Activated CD8-positive, alpha-beta memory T cell treated with anti-CD3 and anti-CD28 coated beads, Interleukin-2, amount 50 U/mL, for 48 hours (primary cell): ENCODE results near the gene CARS1.

Source experiments
- DNase-seq: peaks from one replicate; pipeline ENCODE4 v3.0.0-alpha.2; 2020

The CARS1 gene

DNA sequence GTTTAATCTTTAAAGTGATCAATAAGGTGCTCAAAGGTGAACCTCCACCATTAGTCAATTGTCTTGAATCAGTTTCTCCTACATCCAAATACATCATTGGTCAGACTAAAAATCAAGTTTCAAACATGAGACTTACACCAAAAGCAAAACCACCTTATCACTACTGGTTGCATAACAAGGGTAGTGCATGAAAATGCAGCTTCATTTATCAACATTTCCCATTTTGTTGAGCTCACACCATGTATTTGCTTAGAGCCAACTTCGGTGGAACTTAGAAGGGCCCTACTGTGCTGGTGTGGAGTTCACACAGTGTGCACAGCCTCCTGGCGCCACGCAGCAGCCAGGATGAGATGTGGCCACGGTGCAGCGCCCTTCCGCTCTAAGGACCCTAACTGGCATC lies 104.9 kb downstream of the CARS1 start:
- no peak for DNase-seq

GRCh38 chr11:2951231-2952110 lies 105.8 kb downstream of the CARS1 start:
- no peak for DNase-seq
